Dermis blood vessel endothelial cell (primary cell): ENCODE results near the gene ANKRD17. TPM values are rescaled to one million over a fixed set of nuclear protein-coding genes. Genes with fewer than 3 reads are reported as not detected.
"Not testable (repeated sequence)": the region's sequence is repeated elsewhere in the genome, so short reads cannot be mapped to it uniquely, and the experiment has no call there.

Experiments used
- DNase-seq: peaks from one replicate; pipeline ENCODE4 v3.0.0; 2010
- total RNA-seq: library from RNA; depleted of rRNA; stranded (reverse); fragments of >200 nt; gene quantifications from 2 replicates; pipeline ENCODE4 v1.2.3, GENCODE V29; 2014

Gene ANKRD17
- total RNA-seq, 1 donor from 2014 or later = 56.0 TPM

- DNase-seq = no peak
Observed at GRCh38 chr4:73247100-73247499, 11.5 kb downstream of the ANKRD17 start.

GRCh38 chr4:73245955-73246354 is 12.6 kb downstream of the ANKRD17 start:
- DNase-seq = no peak

GRCh38 chr4:73244945-73245601 is 13.5 kb downstream of the ANKRD17 start:
- no peak for DNase-seq

- DNase-seq = no peak
Observed at GRCh38 chr4:73237044-73237443, 21.6 kb downstream of the ANKRD17 start.

- no peak for DNase-seq
Observed at GRCh38 chr4:73236151-73236550, 22.4 kb downstream of the ANKRD17 start.

GRCh38 chr4:73234712-73235111 is 23.9 kb downstream of the ANKRD17 start:
- DNase-seq = no peak

- DNase-seq = no peak
Observed at GRCh38 chr4:73231518-73232487, 26.8 kb downstream of the ANKRD17 start.

GRCh38 chr4:73230865-73231517 is 27.6 kb downstream of the ANKRD17 start:
- DNase-seq = no peak

- not testable (repeated sequence) for DNase-seq
Observed at GRCh38 chr4:73228800-73229199, 29.8 kb downstream of the ANKRD17 start.

- DNase-seq = no peak
Observed at GRCh38 chr4:73224886-73225285, 33.7 kb downstream of the ANKRD17 start.

- DNase-seq = no peak
Observed at GRCh38 chr4:73223258-73223650, 35.3 kb downstream of the ANKRD17 start.

GRCh38 chr4:73222466-73223257 is 35.9 kb downstream of the ANKRD17 start:
- peak; percentile 96 for DNase-seq

- peak; percentile 15 for DNase-seq
Observed at GRCh38 chr4:73221734-73222133, 36.9 kb downstream of the ANKRD17 start.

GRCh38 chr4:73220815-73221214 is 37.8 kb downstream of the ANKRD17 start:
- no peak for DNase-seq

- peak; percentile 58 for DNase-seq
Observed at GRCh38 chr4:73213916-73214653, 44.5 kb downstream of the ANKRD17 start.

GRCh38 chr4:73212982-73213730 is 45.4 kb downstream of the ANKRD17 start:
- no peak for DNase-seq

GRCh38 chr4:73211968-73212367 is 46.6 kb downstream of the ANKRD17 start:
- peak; percentile 19 for DNase-seq

- DNase-seq = no peak
Observed at GRCh38 chr4:73208376-73208775, 50.2 kb downstream of the ANKRD17 start.

GRCh38 chr4:73206236-73206635 is 52.4 kb downstream of the ANKRD17 start:
- no peak for DNase-seq

- no peak for DNase-seq
Observed at GRCh38 chr4:73205482-73205881, 53.1 kb downstream of the ANKRD17 start.

- DNase-seq = not testable (repeated sequence)
Observed at GRCh38 chr4:73203976-73204375, 54.6 kb downstream of the ANKRD17 start.
